GM21423 (cell line): ENCODE data around the gene TMEM170A.
"Not testable (repeated sequence)": the region's sequence is repeated elsewhere in the genome, so short reads cannot be mapped to it uniquely, and the experiment has no call there.

ENCODE experiments used
- ATAC-seq: cut with Tn5 transposase; IDR thresholded peaks from one replicate; pipeline ENCODE4 v1.9.1; 2021; ENCODE audit warnings: mild to moderate bottlenecking, moderate library complexity; ENCODE audit not compliant: unreplicated experiment

The TMEM170A gene

GRCh38 chr16:75456971-75457370 lies 7.5 kb downstream of the TMEM170A start:
- ATAC-seq, result no peak

- not testable (repeated sequence) for ATAC-seq
Observed at GRCh38 chr16:75456486-75456885, 8.0 kb downstream of the TMEM170A start.

- no peak for ATAC-seq
Observed at GRCh38 chr16:75455677-75456076, 8.8 kb downstream of the TMEM170A start.

- no peak for ATAC-seq
Observed at GRCh38 chr16:75452464-75453190, 11.9 kb downstream of the TMEM170A start.

GRCh38 chr16:75446416-75446815 lies 18.1 kb downstream of the TMEM170A start:
- ATAC-seq, result no peak

GRCh38 chr16:75445298-75445697 lies 19.2 kb downstream of the TMEM170A start:
- ATAC-seq, result no peak

GRCh38 chr16:75443298-75443697 lies 21.2 kb downstream of the TMEM170A start:
- ATAC-seq, result no peak

- peak; percentile 67 for ATAC-seq
Observed at GRCh38 chr16:75433732-75434413, 30.6 kb downstream of the TMEM170A start.

- ATAC-seq, result peak; percentile 93
Observed at GRCh38 chr16:75432828-75433731, 31.4 kb downstream of the TMEM170A start, which contains the start of gene CFDP1. CFDP1 (minus strand) TSS chr16:75433503; CDS start chr16:75433352, 151 bp downstream.

- no peak for ATAC-seq
Observed at GRCh38 chr16:75429621-75430403, 34.7 kb downstream of the TMEM170A start.

GRCh38 chr16:75426524-75426923 lies 38.0 kb downstream of the TMEM170A start:
- ATAC-seq, result not testable (repeated sequence)

GRCh38 chr16:75424105-75424762 lies 40.3 kb downstream of the TMEM170A start:
- not testable (repeated sequence) for ATAC-seq

GRCh38 chr16:75423723-75424104 lies 40.8 kb downstream of the TMEM170A start:
- ATAC-seq, result no peak

- ATAC-seq, result no peak
Observed at GRCh38 chr16:75421820-75422126, 42.7 kb downstream of the TMEM170A start.

GRCh38 chr16:75420987-75421819 lies 43.3 kb downstream of the TMEM170A start:
- peak; percentile 86 for ATAC-seq

- ATAC-seq, result no peak
Observed at GRCh38 chr16:75416904-75417565, 47.5 kb downstream of the TMEM170A start.

- no peak for ATAC-seq
Observed at GRCh38 chr16:75415169-75415905, 49.2 kb downstream of the TMEM170A start.

GRCh38 chr16:75413951-75414350 lies 50.5 kb downstream of the TMEM170A start:
- ATAC-seq, result no peak
